Adrenal gland (tissue), 12 donors: ENCODE measurements around the gene CLDN5. TPM values are rescaled to one million over a fixed set of nuclear protein-coding genes. Genes with fewer than 3 reads are reported as not detected.

Source experiments
- DNase-seq, 7 donors: peaks; one replicate each; pipeline ENCODE4 v3.0.0-alpha.2; 2019 to 2020
- H3K27ac ChIP-seq, 5 donors: fragments of 200-600 bp; sonication (generic) in 4 of 5; 1 replicate in 3 of 5; 2 replicates in 2 of 5; pipeline versions ENCODE4 v1.5.1 to v1.8.0; 2016 to 2020; ENCODE audit warnings: mild to moderate bottlenecking in 1 of 5
- H3K27me3 ChIP-seq: fragments of 200-600 bp; 2 replicates; pipeline ENCODE4 v1.8.0; 2021
- H3K36me3 ChIP-seq, 2 donors: fragments of 200-600 bp; replicated peaks in 1 of 2; 1 replicate in 1 of 2; 2 replicates in 1 of 2; pipeline versions ENCODE4 v1.5.1 to v1.8.0; 2018 to 2022
- H3K4me1 ChIP-seq, 2 donors: fragments of 200-600 bp; replicated peaks in 1 of 2; 1 replicate in 1 of 2; 2 replicates in 1 of 2; pipeline versions ENCODE4 v1.5.1 to v1.8.0; 2018 to 2021
- H3K4me3 ChIP-seq, 4 donors: fragments of 200-600 bp; sonication (generic) in 3 of 4; one replicate each; pipeline ENCODE4 v1.5.1; 2016 to 2018
- H3K9me3 ChIP-seq, 3 donors: fragments of 200-600 bp; sonication (generic) in 1 of 3; replicated peaks in 1 of 3; 1 replicate in 2 of 3; 2 replicates in 1 of 3; pipeline versions ENCODE4 v1.5.1 to v1.8.0; 2016 to 2021
- POLR2A ChIP-seq, 2 donors: fragments of 450-650 bp; IDR thresholded peaks; one replicate each; pipeline ENCODE4 v1.6.1; 2017; ENCODE audit warnings: antibody characterized with exemption in 2 of 2, mild to moderate bottlenecking in 2 of 2, moderate library complexity in 1 of 2
- WGBS, 4 donors: extraction: QIAGEN DNeasy Blood & Tissue Kit in 2 of 4; methylation state at CpG; one replicate each; pipeline versions ENCODE4 v1.1.5 to v1.1.7; 2013 to 2017; 5-methylcytosine and 5-hydroxymethylcytosine counted together
- intact Hi-C, 2 donors: fragments of 100-400 bp; cut with DNase I; formaldehyde crosslinking; loops; one replicate each; pipeline versions ENCODE4 v1.14.1 to v1.15.0; 2022 to 2023
- polyA plus RNA-seq, 3 donors: library from polyadenylated mRNA; stranded (reverse); fragments of 200-250 nt in 2 of 3; fragments of 350-450 nt in 1 of 3; fragmentation: Illumina TruSeq in 1 of 3; extraction: RNeasy Lipid Tissue Mini Kit (QIAGEN cat#74804) in 1 of 3; gene quantifications; one replicate each; pipeline ENCODE4 v1.2.3, GENCODE V29; 2013 to 2014
- total RNA-seq, 9 donors: library from RNA; depleted of rRNA in 4 of 9; stranded (reverse); fragments of >200 nt in 4 of 9; fragments of 120-200 nt in 1 of 9; fragmentation: NEBNext Ultra II Directional in 1 of 9; extraction: Animal tissue kit (Norgen Biotek cat#: 25700) in 1 of 9; gene quantifications; one replicate each; pipeline versions ENCODE4 v1.1.0 to v1.2.4, GENCODE V29; 2013 to 2023
- TF ChIP-seq, protein P1 (sequence below), 6 experiments: fragments of 450-650 bp in 4 of 6; fragments of 200-600 bp in 2 of 6; sonication (generic) in 1 of 6; IDR thresholded peaks; 1 replicate in 5 of 6; 2 replicates in 1 of 6; pipeline versions ENCODE4 v1.5.1 to v1.8.0; 2016 to 2021; ENCODE audit warnings: antibody characterized with exemption in 6 of 6, mild to moderate bottlenecking in 2 of 6, moderate library complexity in 1 of 6
- donor health status: healthy with polysubstance abuse.
- donor health status: Bipolar disorder and iron deficiency.
- donor health status: DM: yes; HTN: yes; CAD: no.
- donor health status: DM: no; HTN: no; CAD: no.
- donor health status: DM: no; HTN: no; CAD: no.
- donor health status: DM: yes; HTN: yes; CAD: no.

CLDN5 gene
- total and polyA plus RNA-seq, 12 donors = 0.40 to 122 (median 31.3) TPM

DNA sequence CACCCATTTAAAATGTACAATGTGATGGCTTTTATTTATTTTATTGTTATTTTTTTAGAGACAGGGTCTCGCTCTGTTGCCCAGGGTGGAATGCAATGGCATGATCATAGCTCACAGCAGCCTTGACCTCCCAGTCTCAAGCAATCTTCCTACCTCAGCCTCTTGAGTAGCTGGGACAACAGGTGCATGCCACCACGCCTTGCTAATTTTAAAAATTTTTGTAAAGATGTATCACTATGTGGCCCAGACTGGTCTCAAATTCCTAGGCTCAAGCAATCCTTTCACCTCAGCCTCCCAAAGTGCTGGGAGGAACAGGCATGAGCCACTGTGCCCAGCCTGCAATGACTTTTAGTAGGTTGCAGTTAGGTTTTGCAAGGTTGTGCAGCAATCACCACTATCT, 14.3 kb downstream of the CLDN5 start:
- 96 to 100% (median 98%) methylated on average over 2 of the region's 2 CpGs for WGBS, 4 donors
- Histone ChIP-seq H3K27me3 (no peaks in the 10 kb centered on the region), H3K36me3 (no peaks in the 10 kb centered on the region), H3K27ac (no peak overlapping the region), H3K4me3 (no peak overlapping the region), H3K4me1 (no peaks in the 10 kb centered on the region), H3K9me3 (no peaks in the 10 kb centered on the region)
- no peak for TF ChIP-seq POLR2A (IDR thresholded peaks at IDR 0.05)
- TF ChIP-seq, protein P1, sequence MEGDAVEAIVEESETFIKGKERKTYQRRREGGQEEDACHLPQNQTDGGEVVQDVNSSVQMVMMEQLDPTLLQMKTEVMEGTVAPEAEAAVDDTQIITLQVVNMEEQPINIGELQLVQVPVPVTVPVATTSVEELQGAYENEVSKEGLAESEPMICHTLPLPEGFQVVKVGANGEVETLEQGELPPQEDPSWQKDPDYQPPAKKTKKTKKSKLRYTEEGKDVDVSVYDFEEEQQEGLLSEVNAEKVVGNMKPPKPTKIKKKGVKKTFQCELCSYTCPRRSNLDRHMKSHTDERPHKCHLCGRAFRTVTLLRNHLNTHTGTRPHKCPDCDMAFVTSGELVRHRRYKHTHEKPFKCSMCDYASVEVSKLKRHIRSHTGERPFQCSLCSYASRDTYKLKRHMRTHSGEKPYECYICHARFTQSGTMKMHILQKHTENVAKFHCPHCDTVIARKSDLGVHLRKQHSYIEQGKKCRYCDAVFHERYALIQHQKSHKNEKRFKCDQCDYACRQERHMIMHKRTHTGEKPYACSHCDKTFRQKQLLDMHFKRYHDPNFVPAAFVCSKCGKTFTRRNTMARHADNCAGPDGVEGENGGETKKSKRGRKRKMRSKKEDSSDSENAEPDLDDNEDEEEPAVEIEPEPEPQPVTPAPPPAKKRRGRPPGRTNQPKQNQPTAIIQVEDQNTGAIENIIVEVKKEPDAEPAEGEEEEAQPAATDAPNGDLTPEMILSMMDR (IDR thresholded peaks at IDR 0.05) = no peak
- no peak for DNase-seq
- intact Hi-C loops = no loop called here

DNA sequence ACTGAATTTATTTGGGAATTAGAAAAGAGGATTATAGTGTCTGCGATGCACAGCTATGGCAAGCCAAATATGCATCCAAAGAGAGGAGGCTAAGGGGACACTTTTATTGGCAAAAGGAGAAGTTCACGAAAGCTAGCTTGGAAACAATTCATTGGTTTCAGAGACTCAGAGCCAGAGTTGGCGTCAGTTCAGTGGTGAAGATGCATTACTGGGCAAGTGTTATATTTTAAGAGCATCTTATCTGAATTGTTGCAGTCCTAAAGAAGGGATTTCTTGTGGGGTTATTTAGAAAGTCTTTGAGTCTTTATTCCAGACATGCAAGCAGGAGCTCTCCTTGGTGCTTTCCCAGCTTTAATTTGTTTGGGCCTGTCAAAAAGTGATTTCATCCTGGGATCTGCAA, 15.0 kb downstream of the CLDN5 start:
- intact Hi-C loops = no loop called here
- Histone ChIP-seq H3K9me3 (no peaks in the 10 kb centered on the region), H3K4me3 (no peak overlapping the region), H3K27me3 (no peaks in the 10 kb centered on the region), H3K27ac (no peak overlapping the region), H3K4me1 (no peaks in the 10 kb centered on the region), H3K36me3 (no peaks in the 10 kb centered on the region)
- TF ChIP-seq, protein P1 (IDR thresholded peaks at IDR 0.05) = no peak
- TF ChIP-seq POLR2A (IDR thresholded peaks at IDR 0.05) = no peak
- DNase-seq = no peak
- 87 to 98% (median 92%) methylated on average over 3 of the region's 3 CpGs for WGBS, 4 donors

DNA sequence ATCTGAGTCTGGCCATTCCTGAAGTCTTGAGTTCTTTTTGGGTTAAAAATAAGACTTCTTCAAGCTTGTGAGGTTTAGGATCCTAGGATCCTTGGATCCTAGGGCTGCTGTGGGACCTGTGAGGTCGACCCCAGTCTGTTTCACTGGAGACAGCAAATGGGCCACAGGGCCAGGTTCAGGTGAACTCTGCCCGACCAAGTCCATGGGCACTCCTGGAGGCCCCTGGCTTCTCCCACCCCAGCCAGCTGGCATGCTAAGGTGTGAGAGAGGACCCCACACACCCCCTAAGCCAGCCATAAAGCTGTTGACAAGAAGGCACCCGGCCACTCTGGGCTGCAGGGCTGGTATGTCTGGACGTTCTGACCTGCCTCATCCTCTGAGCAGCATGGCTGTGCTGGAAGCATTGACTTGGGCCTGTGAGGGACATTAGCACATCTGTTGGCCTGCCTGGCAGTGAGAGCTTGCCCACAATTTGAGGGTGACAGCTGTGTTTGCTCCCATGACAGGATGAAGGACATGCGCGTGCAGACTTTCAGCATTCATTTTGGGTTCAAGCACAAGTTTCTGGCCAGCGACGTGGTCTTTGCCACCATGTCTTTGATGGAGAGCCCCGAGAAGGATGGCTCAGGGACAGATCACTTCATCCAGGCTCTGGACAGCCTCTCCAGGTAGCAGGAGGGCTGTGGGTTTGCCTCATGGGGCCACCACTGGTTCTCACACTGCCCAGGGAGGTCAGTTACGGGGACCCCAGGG, 16.0 kb downstream of the CLDN5 start:
- Histone ChIP-seq H3K4me1 (no peaks in the 10 kb centered on the region), H3K27me3 (no peaks in the 10 kb centered on the region), H3K4me3 (no peak overlapping the region), H3K9me3 (no peaks in the 10 kb centered on the region), H3K27ac (no peak overlapping the region), H3K36me3 (no peaks in the 10 kb centered on the region)
- intact Hi-C loops = no loop called here
- TF ChIP-seq, protein P1 (IDR thresholded peaks at IDR 0.05) = no peak
- no peak for TF ChIP-seq POLR2A (IDR thresholded peaks at IDR 0.05)
- WGBS, 4 donors = 95 to 100% (median 96%) methylated on average over 4 to 10 of the region's 10 CpGs
- no peak for DNase-seq

- intact Hi-C loops = no loop called here
- no peak for DNase-seq
These were observed 16.7 kb downstream of the CLDN5 start for GRCh38 chr22:19507534-19507861.

More at GRCh38 chr22:19507534-19507861, 16.7 kb downstream of the CLDN5 start:
- Histone ChIP-seq H3K4me1 (no peaks in the 10 kb centered on the region), H3K9me3 (no peaks in the 10 kb centered on the region), H3K36me3 (no peaks in the 10 kb centered on the region), H3K27ac (no peak overlapping the region), H3K27me3 (no peaks in the 10 kb centered on the region), H3K4me3 (no peak overlapping the region)
- 92 to 98% (median 96%) methylated on average over 4 of the region's 4 CpGs for WGBS, 4 donors
- TF ChIP-seq, protein P1 (IDR thresholded peaks at IDR 0.05) = no peak
- TF ChIP-seq POLR2A (IDR thresholded peaks at IDR 0.05) = no peak
